ENCODE measurements around the gene CDC5L. TPM values are rescaled to one million over a fixed set of nuclear protein-coding genes. Genes with fewer than 3 reads are reported as not detected.
"Not testable (repeated sequence)": the region's sequence is repeated elsewhere in the genome, so short reads cannot be mapped to it uniquely, and the experiment has no call there.

CDC5L gene
- polyA plus RNA-seq: 16.0 TPM

DNA sequence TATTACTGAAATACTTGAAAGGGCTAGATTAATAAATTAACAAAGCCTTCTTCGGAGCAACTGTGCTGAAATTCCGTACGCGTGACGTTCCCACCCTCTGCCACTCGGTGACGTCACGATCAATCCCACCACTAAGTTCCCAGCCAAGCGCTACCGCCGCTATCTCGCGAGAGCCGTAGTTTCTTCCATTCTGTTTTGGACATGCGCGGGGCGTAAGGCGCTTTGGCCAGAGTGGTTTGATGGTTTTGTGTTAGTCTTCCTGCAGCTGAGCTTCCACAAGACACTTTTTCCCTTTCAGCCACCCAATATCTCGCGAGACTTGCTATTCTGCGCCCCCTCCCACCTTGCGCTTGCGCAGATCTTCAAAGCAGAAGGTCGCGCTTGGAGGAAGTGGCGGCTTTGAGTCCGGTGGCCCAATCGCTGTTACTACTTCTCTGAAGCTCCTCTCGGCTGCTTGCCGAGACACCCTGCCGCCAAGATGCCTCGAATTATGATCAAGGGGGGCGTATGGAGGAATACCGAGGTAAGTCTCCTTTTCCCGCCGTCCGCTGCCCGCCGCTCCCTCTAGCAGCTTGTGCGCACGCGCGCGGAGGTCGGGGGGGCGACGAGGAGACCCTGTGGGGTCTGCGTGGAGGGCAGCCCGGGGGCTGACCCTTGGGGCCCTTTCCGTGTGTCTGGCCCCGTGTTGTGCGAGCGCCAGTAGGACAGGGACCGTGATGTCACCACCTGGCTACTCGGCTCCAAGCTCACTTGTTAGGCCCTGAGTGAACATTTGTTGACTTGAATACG, at the start of gene CDC5L:
CDC5L (plus strand) TSS at position 361 of the 789 bp plus-strand sequence; CDS start at position 479, 118 bp downstream.
- peak within 1 kb of the TSS; percentile 87 to 100 (median 97) for H3K4me3 Mint-ChIP-seq
- H3K27ac Mint-ChIP-seq: peak within 1 kb of the TSS; percentile 88 to 97 (median 95)
- peaks cover 27 to 33% (median 30%) of the 10 kb centered on the region in 3 donors for H3K4me1 Mint-ChIP-seq
- H3K9me3 Mint-ChIP-seq: no peaks in the 10 kb centered on the region
- H3K27me3 Mint-ChIP-seq: no peaks in the 10 kb centered on the region
- H3K36me3 Mint-ChIP-seq: no peaks in the 10 kb centered on the region

DNA sequence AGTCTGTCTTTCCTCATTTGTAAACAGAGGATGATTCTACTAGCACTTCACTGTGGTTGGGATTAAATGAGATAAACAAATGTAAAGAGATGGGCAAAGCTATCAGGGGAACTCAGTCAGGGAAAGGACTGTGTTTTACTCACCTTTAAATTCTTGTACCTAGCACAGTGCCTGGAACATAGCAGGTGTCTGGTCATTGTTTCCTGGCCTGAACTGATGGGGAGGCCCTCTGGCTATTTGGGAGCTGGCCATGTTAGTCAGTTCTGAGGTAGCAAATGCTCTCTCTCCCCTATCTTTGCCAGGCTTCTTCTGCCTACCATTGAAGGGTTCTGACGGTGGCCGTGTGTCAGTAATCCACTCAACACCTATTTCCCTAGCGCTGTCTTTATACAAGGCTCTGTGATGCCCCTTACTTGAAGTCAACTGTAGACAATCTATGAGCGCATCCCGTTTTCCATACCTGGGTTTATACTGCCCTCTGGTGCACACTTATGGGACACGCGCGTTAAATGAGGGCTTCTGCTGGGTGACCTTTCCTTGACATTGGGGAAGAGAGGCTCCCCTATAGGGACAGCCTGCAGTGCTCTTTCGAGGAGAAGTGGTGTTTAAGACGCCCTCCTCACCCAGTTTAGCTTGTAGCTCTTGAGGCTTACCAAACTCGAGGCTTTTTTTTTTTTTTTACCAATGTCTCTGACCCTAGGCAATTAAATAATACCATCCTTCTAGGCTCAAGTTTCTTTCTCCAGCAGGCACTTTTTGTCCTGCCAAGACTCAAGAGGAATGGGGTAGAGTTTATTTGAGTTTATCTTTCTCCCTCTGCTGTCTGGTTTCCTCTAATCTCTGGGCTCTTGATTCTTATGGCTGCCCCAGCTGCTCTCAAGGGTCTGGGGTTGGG, 49.0 kb upstream of the CDC5L start:
- no peak overlapping the region for H3K27ac Mint-ChIP-seq
- H3K4me1 Mint-ChIP-seq: peaks cover 0 to 3% (median 2%) of the 10 kb centered on the region in 3 donors
- H3K27me3 Mint-ChIP-seq: peaks cover 5% of the 10 kb centered on the region
- no peaks in the 10 kb centered on the region for H3K36me3 Mint-ChIP-seq
- no peak overlapping the region for H3K4me3 Mint-ChIP-seq
- H3K9me3 Mint-ChIP-seq: no peaks in the 10 kb centered on the region

GRCh38 chr6:44339301-44339700, 48.2 kb upstream of the CDC5L start:
- Mint-ChIP-seq H3K9me3 (no peaks in the 10 kb centered on the region), H3K4me3 (no peak overlapping the region), H3K27ac (no peak overlapping the region), H3K27me3 (peaks cover 14% of the 10 kb centered on the region), H3K4me1 (peaks cover 0 to 3% (median 2%) of the 10 kb centered on the region in 3 donors), H3K36me3 (no peaks in the 10 kb centered on the region)

- Mint-ChIP-seq H3K9me3 (no peaks in the 10 kb centered on the region), H3K4me1 (peaks cover 0 to 3% (median 2%) of the 10 kb centered on the region in 3 donors), H3K36me3 (no peaks in the 10 kb centered on the region), H3K27ac (no peak overlapping the region), H3K27me3 (peaks cover 18% of the 10 kb centered on the region), H3K4me3 (no peak overlapping the region)
These were observed 47.5 kb upstream of the CDC5L start for GRCh38 chr6:44339763-44340625.

DNA sequence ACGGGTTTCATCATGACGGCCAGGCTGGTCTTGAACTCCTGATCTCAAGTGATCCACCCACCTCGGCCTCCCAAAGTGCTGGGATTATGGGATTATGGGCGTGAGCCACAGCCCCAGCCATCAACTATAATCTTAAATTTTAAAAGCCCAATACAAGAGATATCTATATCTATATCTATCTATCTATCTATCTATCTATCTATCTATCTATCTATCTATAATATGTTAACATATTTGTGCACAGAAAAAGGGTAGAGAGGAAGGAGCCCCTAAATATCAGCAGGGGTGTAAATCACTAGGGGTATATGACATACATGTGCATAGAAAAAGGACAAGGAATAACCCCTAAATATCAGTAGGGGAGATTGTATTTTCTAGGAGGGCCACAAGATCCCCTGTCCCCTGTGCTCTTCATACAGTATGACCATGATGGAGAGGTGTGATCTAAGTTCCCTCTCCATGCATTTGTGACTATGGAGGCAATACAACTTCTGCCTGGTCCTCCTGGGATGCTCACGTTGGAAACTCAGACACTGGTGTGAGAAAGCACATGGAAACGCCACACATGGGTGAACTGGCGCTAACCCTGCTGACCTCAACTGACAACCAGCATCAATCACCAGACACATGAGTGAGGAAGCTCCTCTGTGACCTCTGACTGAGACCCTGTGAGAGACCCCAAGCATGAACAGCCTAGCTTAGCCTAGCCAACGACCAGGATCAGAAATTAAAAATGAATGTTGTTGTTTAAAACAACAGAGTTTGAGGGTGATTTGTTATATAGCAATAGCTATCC, 46.2 kb upstream of the CDC5L start:
- Mint-ChIP-seq H3K4me3 (no peak overlapping the region), H3K27ac (no peak overlapping the region), H3K27me3 (peaks cover 20% of the 10 kb centered on the region), H3K4me1 (peaks cover 0 to 2% (median 2%) of the 10 kb centered on the region in 3 donors), H3K9me3 (no peaks in the 10 kb centered on the region), H3K36me3 (no peaks in the 10 kb centered on the region)

DNA sequence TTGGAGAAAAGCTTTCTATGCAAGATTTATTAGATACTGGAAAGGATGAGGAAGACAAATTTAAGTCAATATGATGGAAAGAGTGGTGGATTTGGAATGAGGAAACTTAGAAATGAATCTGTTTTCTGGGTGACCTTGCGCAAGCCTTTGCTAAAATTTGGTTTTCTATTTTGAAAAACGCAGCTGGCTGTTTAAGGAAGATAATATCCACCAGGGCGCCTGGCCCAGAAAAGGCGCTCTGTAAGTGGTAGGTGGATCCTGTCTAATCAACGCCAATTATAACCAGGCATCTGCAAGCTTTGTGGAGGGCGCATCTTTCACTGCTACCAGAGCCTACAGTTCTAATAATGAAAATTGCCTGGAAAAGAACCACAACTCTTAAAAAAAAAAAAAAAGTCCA, 45.5 kb upstream of the CDC5L start:
- peaks cover 0 to 2% (median 2%) of the 10 kb centered on the region in 3 donors for H3K4me1 Mint-ChIP-seq

GRCh38 chr6:44342489-44342888, 45.0 kb upstream of the CDC5L start, which contains the start of gene SPATS1:
TSS of gene SPATS1 (plus strand) at chr6:44342650. CDS start at chr6:44343096, 446 bp downstream.
- no peaks in the 10 kb centered on the region for H3K9me3 Mint-ChIP-seq
- H3K27ac Mint-ChIP-seq: no peak within 1 kb of the TSS
- no peaks in the 10 kb centered on the region for H3K36me3 Mint-ChIP-seq
- no peak within 1 kb of the TSS for H3K4me3 Mint-ChIP-seq
- H3K4me1 Mint-ChIP-seq: peaks cover 0 to 2% (median 2%) of the 10 kb centered on the region in 3 donors
- H3K27me3 Mint-ChIP-seq: peaks cover 22% of the 10 kb centered on the region

More for the DNA sequence above, 45.5 kb upstream of the CDC5L start:
- H3K4me3 Mint-ChIP-seq: no peak overlapping the region
- no peaks in the 10 kb centered on the region for H3K36me3 Mint-ChIP-seq
- H3K9me3 Mint-ChIP-seq: no peaks in the 10 kb centered on the region
- H3K27me3 Mint-ChIP-seq: peaks cover 21% of the 10 kb centered on the region
- H3K27ac Mint-ChIP-seq: no peak overlapping the region

GRCh38 chr6:44346818-44347217, 40.7 kb upstream of the CDC5L start:
- H3K4me3 Mint-ChIP-seq, H3K27ac Mint-ChIP-seq, H3K4me1 Mint-ChIP-seq, H3K9me3 Mint-ChIP-seq, H3K36me3 Mint-ChIP-seq: not testable (repeated sequence)
- H3K27me3 Mint-ChIP-seq: peaks cover 19% of the 10 kb centered on the region

- H3K36me3 Mint-ChIP-seq: no peaks in the 10 kb centered on the region
- H3K4me3 Mint-ChIP-seq: no peak overlapping the region
- no peak overlapping the region for H3K27ac Mint-ChIP-seq
- peaks cover 4% of the 10 kb centered on the region for H3K27me3 Mint-ChIP-seq
- no peaks in the 10 kb centered on the region for H3K9me3 Mint-ChIP-seq
- no peaks in the 10 kb centered on the region for H3K4me1 Mint-ChIP-seq
These were observed 37.4 kb upstream of the CDC5L start for GRCh38 chr6:44349904-44350649.

GRCh38 chr6:44350650-44350994, 36.9 kb upstream of the CDC5L start:
- H3K36me3 Mint-ChIP-seq, H3K4me3 Mint-ChIP-seq, H3K4me1 Mint-ChIP-seq, H3K27me3 Mint-ChIP-seq, H3K9me3 Mint-ChIP-seq, H3K27ac Mint-ChIP-seq: not testable (repeated sequence)

DNA sequence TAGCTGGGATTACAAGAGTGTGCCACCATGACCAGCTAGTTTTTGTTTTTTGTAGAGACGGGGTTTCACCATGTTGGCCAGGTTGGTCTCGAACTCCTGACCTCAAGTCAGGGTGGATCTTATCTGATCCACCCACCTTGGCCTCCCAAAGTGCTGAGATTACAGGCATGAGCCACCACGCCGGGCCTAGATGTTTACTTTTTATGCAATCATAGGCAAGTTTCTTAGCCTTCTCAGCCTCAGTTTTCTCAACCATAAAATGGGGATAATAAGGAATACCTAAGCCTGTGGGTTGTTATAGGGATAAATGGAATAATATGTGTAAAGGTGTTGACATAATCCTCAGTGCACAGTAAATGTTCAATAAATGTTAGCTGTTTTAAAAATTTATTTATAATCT, 35.2 kb upstream of the CDC5L start:
- H3K4me3 Mint-ChIP-seq: no peak overlapping the region
- H3K27me3 Mint-ChIP-seq: peaks cover 6% of the 10 kb centered on the region
- H3K4me1 Mint-ChIP-seq: no peaks in the 10 kb centered on the region
- H3K36me3 Mint-ChIP-seq: no peaks in the 10 kb centered on the region
- H3K27ac Mint-ChIP-seq: no peak overlapping the region
- H3K9me3 Mint-ChIP-seq: peaks cover 3 to 6% (median 3%) of the 10 kb centered on the region in 3 donors

- H3K4me3 Mint-ChIP-seq: no peak overlapping the region
- peaks cover 3 to 6% (median 3%) of the 10 kb centered on the region in 3 donors for H3K9me3 Mint-ChIP-seq
- no peaks in the 10 kb centered on the region for H3K36me3 Mint-ChIP-seq
- H3K4me1 Mint-ChIP-seq: no peaks in the 10 kb centered on the region
- H3K27me3 Mint-ChIP-seq: peaks cover 7% of the 10 kb centered on the region
- H3K27ac Mint-ChIP-seq: no peak overlapping the region
These were observed 34.2 kb upstream of the CDC5L start for GRCh38 chr6:44353336-44353735.

DNA sequence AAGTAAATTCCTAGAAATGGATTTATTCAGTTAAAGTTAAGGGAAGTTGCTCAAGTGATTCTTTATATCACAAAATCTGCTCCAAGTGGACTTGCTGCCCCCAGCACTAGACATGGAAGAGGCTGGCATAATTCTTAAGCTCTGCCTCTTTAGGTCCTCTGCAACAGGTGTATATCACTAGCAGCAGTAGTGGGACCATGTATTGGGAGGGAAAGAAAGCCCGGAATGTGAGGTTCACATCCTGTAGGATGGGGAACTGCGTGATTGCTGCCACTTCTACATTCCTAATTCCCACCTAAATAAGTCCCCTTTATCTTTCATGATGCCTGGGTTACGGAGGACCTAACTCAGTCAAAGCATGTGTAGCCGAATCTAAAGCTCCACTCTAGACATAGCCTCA, 31.9 kb upstream of the CDC5L start:
- H3K27ac Mint-ChIP-seq: no peak overlapping the region
- H3K4me3 Mint-ChIP-seq: no peak overlapping the region
- H3K27me3 Mint-ChIP-seq: peaks cover 10% of the 10 kb centered on the region
- H3K9me3 Mint-ChIP-seq: peaks cover 3 to 6% (median 3%) of the 10 kb centered on the region in 3 donors
- no peaks in the 10 kb centered on the region for H3K4me1 Mint-ChIP-seq
- H3K36me3 Mint-ChIP-seq: no peaks in the 10 kb centered on the region

Data from IgD-negative memory B cell (primary cell).